H7 (cell line): ENCODE measurements around the gene UBA6. TPM values are rescaled to one million over a fixed set of nuclear protein-coding genes. Genes with fewer than 3 reads are reported as not detected.
"Not testable (repeated sequence)": the region's sequence is repeated elsewhere in the genome, so short reads cannot be mapped to it uniquely, and the experiment has no call there.

Experiments
- DNase-seq: peaks from one replicate; pipeline ENCODE4 v3.0.0; 2012
- H3K27me3 ChIP-seq: 2 replicates; pipeline ENCODE4 v1.6.0; 2011; ENCODE audit warnings: mild to moderate bottlenecking, low read length; ENCODE audit not compliant: control insufficient read depth, insufficient read depth
- H3K36me3 ChIP-seq: replicated peaks from 2 replicates; pipeline ENCODE4 v1.5.1; 2011; ENCODE audit warnings: low read length; ENCODE audit not compliant: control insufficient read depth, insufficient read depth
- H3K4me3 ChIP-seq: 2 replicates; pipeline ENCODE4 v1.5.1; 2011; ENCODE audit warnings: low read depth, mild to moderate bottlenecking, control low read depth, low read length, moderate library complexity; ENCODE audit not compliant: insufficient read depth
- total RNA-seq: library from RNA; depleted of rRNA; stranded (reverse); fragments of >200 nt; shearing (Covaris generic); gene quantifications from 2 replicates; pipeline ENCODE4 v1.2.3, GENCODE V29; 2014

The UBA6 gene
- total RNA-seq, 1 experiment from 2014 or later: 37.6 TPM

DNA sequence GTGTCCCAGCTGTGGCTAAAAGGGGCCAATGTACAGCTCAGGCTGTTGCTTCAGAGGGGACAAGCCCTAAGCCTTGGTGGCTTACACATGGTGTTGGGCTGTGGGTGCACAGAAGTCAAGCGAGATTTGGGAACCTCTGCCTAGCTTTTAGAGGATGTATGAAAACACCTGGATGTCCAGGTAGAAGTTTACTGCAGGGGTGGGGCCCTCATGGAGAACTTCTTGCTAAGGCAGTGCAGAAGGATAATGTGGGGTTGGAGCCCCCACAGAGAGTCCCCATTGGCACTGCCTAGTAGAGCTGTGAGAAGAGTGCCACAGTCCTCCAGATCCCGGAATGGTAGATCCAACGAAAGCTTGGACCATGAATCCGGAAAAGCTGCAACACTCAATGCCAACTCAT is 40.5 kb downstream of the UBA6 start:
- Histone ChIP-seq H3K36me3 (peaks cover 17% of the 10 kb centered on the region), H3K27me3 (no peaks in the 10 kb centered on the region), H3K4me3 (no peak overlapping the region)
- DNase-seq: no peak

DNA sequence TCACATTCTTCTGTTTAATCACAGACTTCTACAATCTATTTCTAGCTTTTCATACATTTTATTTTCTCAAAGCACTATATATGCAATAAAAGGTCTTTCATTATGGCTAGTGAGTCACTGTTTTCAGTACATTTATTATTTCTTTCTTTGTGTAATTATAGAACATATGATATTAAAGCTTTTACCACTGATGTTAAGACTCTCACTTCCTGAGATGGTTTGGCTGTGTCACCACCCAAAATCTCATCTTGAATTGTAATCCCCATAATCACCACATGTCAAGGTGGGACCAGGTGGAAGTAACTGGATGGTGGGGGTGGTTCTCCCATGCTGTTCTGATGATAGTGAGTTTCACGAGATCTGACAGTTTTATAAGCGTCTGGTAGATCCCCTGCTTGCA is 41.9 kb downstream of the UBA6 start:
- Histone ChIP-seq H3K27me3 (no peaks in the 10 kb centered on the region), H3K36me3 (peaks cover 17% of the 10 kb centered on the region), H3K4me3 (no peak overlapping the region)
- no peak for DNase-seq

DNA sequence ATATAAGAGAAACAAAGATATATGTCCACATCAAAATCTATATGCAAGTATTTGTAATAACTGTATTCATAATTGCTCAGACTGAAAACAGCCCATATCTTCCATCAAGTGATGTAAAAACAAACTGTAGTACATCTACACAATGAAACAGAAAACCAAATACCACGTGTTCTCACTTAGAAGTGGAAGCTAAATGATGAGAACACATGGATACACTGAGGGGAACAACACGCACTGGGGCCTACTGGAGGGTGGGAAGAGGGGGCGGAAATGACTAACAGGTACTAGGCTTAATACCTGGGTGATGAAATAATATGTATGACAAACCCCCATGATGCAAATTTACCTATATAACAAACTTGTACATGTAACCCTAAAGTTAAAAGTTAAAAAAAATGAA is 42.7 kb downstream of the UBA6 start:
- Histone ChIP-seq H3K27me3 (no peaks in the 10 kb centered on the region), H3K4me3 (no peak overlapping the region), H3K36me3 (peaks cover 17% of the 10 kb centered on the region)
- DNase-seq: no peak

DNA sequence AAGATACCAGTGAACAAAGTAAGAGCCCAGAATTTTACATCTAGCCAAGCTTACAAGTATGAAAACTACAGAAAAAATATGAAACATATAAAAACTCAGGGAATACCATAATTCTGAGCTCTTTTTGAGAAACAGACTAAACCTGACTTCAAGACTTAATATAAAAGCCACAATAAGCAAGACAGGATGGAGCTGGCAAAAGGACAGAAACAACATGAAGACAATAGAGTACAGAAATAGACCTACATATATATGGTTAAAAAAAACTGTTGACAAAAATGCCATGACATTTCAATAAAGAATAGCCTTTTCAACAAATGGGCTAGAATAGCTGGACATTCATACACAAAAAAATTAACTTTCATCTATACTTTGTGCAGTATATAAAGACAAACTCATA is 49.4 kb downstream of the UBA6 start:
- no peak overlapping the region for H3K4me3 ChIP-seq
- peaks cover 2% of the 10 kb centered on the region; the same call in 1 of the 2 replicates for H3K36me3 ChIP-seq
- no peak for DNase-seq
- no peaks in the 10 kb centered on the region for H3K27me3 ChIP-seq

DNA sequence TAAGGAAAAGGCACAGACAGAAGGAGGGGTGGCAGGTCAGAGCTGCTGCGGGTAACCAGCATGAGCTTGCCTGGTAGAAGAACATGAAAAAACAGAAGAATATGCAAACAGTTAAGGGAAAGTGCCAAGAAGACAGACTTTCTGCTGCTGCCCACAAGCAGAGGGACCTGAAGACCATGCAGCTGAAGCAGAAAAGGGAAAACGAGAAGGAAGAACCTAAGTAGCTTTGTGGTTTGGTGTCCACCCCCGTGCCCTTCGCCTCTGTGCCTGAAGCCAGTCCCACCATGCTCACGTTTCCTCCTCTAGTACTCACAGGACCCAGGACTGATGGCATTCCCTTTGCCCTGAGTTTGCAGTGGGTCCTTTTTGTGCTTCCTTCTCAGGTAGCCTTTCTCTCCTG is 62.8 kb downstream of the UBA6 start:
- H3K27me3 ChIP-seq: no peaks in the 10 kb centered on the region
- H3K36me3 ChIP-seq: peaks cover 5% of the 10 kb centered on the region
- no peak for DNase-seq
- H3K4me3 ChIP-seq: no peak overlapping the region

DNA sequence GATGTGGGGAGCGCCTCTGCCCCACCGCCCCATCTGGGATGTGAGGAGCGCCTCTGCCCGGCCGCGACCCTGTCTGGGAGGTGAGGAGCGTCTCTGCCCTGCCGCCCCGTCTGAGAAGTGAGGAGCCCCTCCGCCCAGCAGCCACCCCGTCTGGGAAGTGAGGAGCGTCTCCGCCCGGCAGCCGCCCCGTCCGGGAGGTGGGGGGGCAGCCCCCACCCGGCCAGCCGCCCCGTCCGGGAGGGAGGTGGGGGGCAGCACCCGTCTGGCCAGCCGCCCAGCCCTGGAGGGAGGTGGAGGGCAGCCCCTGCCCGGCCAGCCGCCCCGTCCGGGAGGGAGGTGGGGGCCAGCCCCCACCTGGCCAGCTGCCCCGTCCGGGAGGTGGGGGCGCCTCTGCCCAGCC is 64.0 kb downstream of the UBA6 start:
- H3K36me3 ChIP-seq, DNase-seq, H3K4me3 ChIP-seq, H3K27me3 ChIP-seq: not testable (repeated sequence)

DNA sequence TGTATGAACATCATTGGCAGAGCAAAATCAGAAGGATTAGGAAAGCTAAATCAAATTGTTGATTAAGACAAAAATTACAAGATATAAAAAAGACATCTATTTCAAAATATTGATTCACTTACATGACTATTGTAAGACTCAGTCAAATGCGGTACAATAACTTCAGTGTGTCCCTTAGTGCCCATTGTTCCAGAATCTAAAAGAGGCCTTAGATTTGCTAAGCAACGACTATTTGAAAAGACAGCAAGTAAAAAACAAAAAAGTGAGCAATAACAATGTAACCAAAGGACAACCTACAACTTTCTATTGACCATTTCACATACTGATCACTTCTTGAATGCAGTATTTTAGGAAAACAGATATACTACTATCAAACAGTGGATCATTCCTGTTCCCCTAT is 65.6 kb downstream of the UBA6 start:
- H3K36me3 ChIP-seq: peaks cover 9% of the 10 kb centered on the region
- no peak for DNase-seq

DNA sequence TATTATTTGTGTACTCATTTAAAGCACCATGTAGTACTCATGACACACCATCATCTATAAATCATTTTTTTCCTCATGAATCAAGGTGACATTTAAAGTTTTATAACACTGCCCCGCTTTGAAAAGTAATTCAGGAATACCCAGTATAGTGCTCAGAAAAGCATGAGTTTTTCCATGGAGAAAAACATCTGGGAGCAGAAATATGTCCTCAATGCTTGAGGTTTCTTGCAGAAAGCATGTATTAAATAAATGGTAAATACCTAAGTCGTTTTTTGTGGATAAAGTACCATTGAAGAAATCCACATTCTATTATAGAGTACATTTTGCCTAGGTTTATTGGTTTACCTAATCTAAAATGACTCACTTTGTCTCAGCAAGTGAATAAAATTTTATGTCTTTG is 66.2 kb downstream of the UBA6 start:
- H3K4me3 ChIP-seq: no peak overlapping the region
- H3K36me3 ChIP-seq: peaks cover 9% of the 10 kb centered on the region
- DNase-seq: no peak
- H3K27me3 ChIP-seq: no peaks in the 10 kb centered on the region

More for the DNA sequence above, 65.6 kb downstream of the UBA6 start:
- Histone ChIP-seq H3K27me3 (no peaks in the 10 kb centered on the region), H3K4me3 (no peak overlapping the region)

DNA sequence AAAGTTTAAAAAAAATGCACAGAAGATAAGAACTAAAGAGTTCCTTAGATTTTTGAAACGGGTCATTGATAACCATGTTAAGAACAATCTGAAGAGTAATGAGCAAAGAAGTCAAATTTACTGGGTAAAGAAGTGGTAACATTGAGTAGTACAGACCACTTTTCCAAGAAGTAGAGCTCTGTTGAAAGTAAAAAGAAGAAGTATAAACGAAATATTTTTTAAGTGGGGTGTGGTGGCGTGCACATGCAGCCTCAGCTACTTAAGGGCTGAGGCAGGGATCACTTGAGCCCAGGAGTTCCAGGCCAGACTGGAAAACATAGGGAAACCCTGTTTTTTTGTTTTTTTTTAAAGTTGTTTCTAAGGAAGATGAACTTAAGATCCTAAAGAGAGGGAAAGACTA is 68.5 kb downstream of the UBA6 start:
- Histone ChIP-seq H3K4me3 (no peak overlapping the region), H3K27me3 (no peaks in the 10 kb centered on the region), H3K36me3 (peaks cover 4% of the 10 kb centered on the region)
- DNase-seq: no peak

DNA sequence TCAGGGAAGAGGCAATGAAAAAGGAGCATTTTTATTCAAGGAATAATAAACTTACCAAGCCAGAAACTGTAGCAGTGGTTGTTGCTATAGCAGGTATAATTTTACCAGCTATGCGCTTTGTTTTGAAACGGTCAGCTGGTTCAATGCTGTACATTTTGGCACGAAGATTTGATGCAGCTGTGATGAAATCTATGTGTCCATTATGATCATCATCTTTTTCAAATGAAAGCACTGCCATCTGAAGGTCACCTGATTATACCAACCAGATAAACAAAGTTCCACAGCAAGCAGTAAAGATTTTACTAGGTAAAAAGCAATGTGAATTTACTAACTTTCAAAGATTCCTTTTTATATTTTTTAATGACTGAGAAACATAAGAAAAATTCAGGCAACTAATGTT is 76.0 kb downstream of the UBA6 start:
- no peaks in the 10 kb centered on the region for H3K27me3 ChIP-seq
- no peak overlapping the region for H3K4me3 ChIP-seq
- peaks cover 7% of the 10 kb centered on the region for H3K36me3 ChIP-seq
- DNase-seq: no peak

DNA sequence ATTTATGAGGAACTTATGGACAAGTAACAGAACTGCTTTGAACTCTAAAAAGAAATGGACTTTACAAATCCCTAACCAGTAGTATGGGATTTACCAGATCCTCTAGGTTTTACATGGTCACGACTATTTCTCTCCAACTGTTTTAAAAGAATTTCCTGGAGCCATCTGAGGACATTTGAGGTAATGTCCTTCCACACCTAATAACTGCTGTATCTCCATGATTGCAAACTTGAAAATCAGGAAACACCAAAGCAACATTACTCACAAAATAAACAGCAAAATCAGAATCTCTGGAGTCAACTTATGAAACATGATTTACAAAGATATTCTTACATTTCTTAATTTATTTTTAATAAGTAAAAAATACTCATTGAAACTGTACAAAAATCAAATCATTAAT is 84.5 kb downstream of the UBA6 start:
- Histone ChIP-seq H3K4me3 (no peak overlapping the region), H3K36me3 (peaks cover 5% of the 10 kb centered on the region), H3K27me3 (no peaks in the 10 kb centered on the region)
- no peak for DNase-seq

DNA sequence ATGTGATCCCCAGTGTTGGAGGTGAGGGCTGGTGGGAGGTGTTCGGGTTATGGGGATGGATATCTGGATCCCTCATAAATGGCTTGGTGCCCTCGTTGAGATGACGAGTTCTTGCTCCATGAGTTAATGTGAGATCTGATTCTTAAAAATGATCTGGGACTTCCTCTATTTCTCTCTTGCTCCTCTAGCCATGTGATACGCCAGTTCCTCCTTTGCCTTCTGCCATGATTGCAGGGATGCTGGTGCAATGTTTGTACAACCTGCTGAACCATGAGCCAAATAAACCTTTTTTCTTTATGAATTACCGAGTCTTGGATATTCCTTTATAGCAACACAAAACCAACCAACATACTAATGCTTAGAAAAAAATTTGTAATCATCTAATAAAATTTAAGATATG is 85.8 kb downstream of the UBA6 start:
- H3K36me3 ChIP-seq: peaks cover 1% of the 10 kb centered on the region; the same call in 1 of the 2 replicates
- DNase-seq: no peak
- no peak overlapping the region for H3K4me3 ChIP-seq
- H3K27me3 ChIP-seq: no peaks in the 10 kb centered on the region

DNA sequence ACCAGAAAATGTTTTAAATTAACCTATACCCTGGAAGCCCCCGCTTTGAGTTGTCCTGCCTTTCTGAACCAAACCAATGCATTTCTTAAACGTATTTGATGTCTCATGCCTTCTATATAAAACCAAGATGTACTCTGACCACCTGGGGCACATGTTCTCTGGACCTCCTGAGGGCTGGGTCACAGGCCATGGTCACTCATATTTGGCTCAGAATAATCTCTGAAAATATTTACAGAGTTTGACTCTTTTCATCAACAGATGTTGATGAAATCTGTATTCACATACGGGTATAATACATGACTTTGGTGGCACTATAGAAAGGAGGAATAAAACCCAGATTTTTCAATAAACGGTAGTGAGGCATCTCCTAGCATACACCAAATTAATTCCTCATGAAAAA is 86.8 kb downstream of the UBA6 start:
- Histone ChIP-seq H3K4me3 (no peak overlapping the region), H3K36me3 (peaks cover 1% of the 10 kb centered on the region; the same call in 1 of the 2 replicates), H3K27me3 (no peaks in the 10 kb centered on the region)
- no peak for DNase-seq

DNA sequence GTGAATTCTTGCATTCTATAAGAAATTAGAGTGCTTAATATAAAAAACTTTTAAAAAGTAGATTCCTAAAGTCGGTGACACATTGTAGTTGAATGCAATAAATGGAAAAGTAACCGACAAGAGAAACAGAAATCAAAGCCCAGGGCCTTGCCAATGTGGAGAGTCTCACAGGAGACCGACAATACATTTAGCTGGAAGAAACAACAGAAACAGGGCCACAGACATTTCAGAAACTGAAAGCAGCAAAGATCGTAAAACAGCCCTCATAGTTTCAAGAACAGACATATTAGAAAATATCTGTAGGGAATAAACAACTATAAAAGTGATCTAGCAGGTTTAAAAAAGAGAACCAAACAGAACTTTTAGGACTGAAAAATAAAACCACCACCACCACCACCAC is 92.9 kb downstream of the UBA6 start:
- DNase-seq: no peak
- no peaks in the 10 kb centered on the region for H3K36me3 ChIP-seq
- H3K4me3 ChIP-seq: no peak overlapping the region
- H3K27me3 ChIP-seq: no peaks in the 10 kb centered on the region

DNA sequence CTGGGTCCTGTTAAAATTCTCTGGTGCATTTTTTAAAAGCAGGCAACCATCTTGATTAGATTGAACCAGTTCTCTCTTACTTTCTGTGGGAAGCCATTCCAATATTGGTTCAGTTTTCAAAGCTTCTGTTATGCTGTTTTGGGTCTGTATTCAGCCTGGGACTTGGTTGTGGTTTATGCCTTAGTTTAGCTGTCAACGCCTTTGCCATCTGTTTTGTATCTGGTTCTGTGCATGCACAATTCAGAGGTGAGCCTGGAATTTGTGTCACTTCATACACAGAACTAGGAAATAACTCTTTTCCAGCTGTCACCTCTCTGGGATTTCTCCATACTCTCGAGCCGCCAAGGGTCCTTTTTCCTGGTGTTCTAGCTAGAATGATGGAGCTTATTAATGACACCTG is 96.2 kb downstream of the UBA6 start:
- Histone ChIP-seq H3K27me3 (no peaks in the 10 kb centered on the region), H3K4me3 (no peak overlapping the region), H3K36me3 (no peaks in the 10 kb centered on the region)
- no peak for DNase-seq

DNA sequence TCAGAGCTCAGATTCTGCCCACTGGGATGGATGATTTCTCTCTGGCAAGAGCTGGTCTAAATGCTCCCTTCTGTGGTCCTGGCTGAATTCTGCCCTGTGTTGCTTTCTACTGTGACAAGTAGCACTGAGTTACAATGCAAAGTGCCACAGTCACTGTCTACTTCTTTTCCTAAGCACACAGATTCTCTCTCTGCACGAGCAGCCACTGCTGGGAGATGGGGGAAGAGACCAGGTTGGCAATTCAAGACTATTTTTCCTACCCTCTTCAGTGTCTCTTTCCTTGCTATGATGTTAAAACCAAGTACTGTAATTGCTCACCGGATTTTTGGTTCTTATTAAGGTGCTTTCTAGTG is 97.0 kb downstream of the UBA6 start:
- DNase-seq: no peak
- no peak overlapping the region for H3K4me3 ChIP-seq
- H3K27me3 ChIP-seq: no peaks in the 10 kb centered on the region
- H3K36me3 ChIP-seq: no peaks in the 10 kb centered on the region
